ENCODE measurements around the gene CROCC2. TPM values are rescaled to one million over a fixed set of nuclear protein-coding genes. Genes with fewer than 3 reads are reported as not detected.

Gene CROCC2
- polyA plus RNA-seq, 1 donor = 0.20 TPM

GRCh38 chr2:240891492-240892340 lies 14.4 kb upstream of the CROCC2 start:
- DNase-seq (ENCODE audit: low read depth) = no peak

- DNase-seq (ENCODE audit: low read depth) = no peak
Measured at GRCh38 chr2:240892356-240892755, 13.8 kb upstream of the CROCC2 start.

- DNase-seq (ENCODE audit: low read depth) = no peak
Measured at GRCh38 chr2:240892925-240893324, 13.2 kb upstream of the CROCC2 start.

- no peak for DNase-seq (ENCODE audit: low read depth)
Measured at GRCh38 chr2:240893363-240893844, 12.7 kb upstream of the CROCC2 start.

- no peak for DNase-seq (ENCODE audit: low read depth)
Measured at GRCh38 chr2:240894006-240894405, 12.1 kb upstream of the CROCC2 start.

- no peak for DNase-seq (ENCODE audit: low read depth)
Measured at GRCh38 chr2:240894836-240895558, 11.1 kb upstream of the CROCC2 start.

GRCh38 chr2:240895656-240896388 lies 10.3 kb upstream of the CROCC2 start, which contains the start of gene MAB21L4:
Gene MAB21L4, minus strand, starts transcription at chr2:240896156. Its CDS starts 159 bp downstream, at chr2:240895997.
- no peak for DNase-seq (ENCODE audit: low read depth)

- DNase-seq (ENCODE audit: low read depth) = no peak
Measured at GRCh38 chr2:240896394-240896793, 9.7 kb upstream of the CROCC2 start.

- DNase-seq (ENCODE audit: low read depth) = no peak
Measured at GRCh38 chr2:240896871-240897692, 9.1 kb upstream of the CROCC2 start.

GRCh38 chr2:240898108-240898730 lies 7.9 kb upstream of the CROCC2 start:
- DNase-seq (ENCODE audit: low read depth) = no peak

- no peak for DNase-seq (ENCODE audit: low read depth)
Measured at GRCh38 chr2:240898731-240899467, 7.2 kb upstream of the CROCC2 start.

GRCh38 chr2:240899468-240899865 lies 6.7 kb upstream of the CROCC2 start:
- no peak for DNase-seq (ENCODE audit: low read depth)

- DNase-seq (ENCODE audit: low read depth) = no peak
Measured at GRCh38 chr2:240900141-240900860, 5.8 kb upstream of the CROCC2 start.

- DNase-seq (ENCODE audit: low read depth) = no peak
Measured at GRCh38 chr2:240901986-240902614, 4.0 kb upstream of the CROCC2 start.

- no peak for DNase-seq (ENCODE audit: low read depth)
Measured at GRCh38 chr2:240902615-240903041, 3.5 kb upstream of the CROCC2 start.

GRCh38 chr2:240903191-240904060 lies 2.7 kb upstream of the CROCC2 start:
- no peak for DNase-seq (ENCODE audit: low read depth)

Measured in forelimb muscle (tissue), 1 donor.